ACC112 (cell line): ENCODE results near the gene USP17L18.
"Not testable (repeated sequence)": the region's sequence is repeated elsewhere in the genome, so short reads cannot be mapped to it uniquely, and the experiment has no call there.

Experiments
- H2AFZ ChIP-seq: fragments of 200-600 bp; sonication (generic); one replicate; pipeline ENCODE4 v1.6.0; 2017; ENCODE audit warnings: antibody characterized with exemption, low read length; ENCODE audit not compliant: unreplicated experiment
- H3K27ac ChIP-seq: fragments of 200-600 bp; sonication (generic); 2 replicates; pipeline ENCODE4 v1.5.1; 2014; ENCODE audit warnings: low read depth, mild to moderate bottlenecking, antibody characterized with exemption, low read length, moderate library complexity
- H3K27me3 ChIP-seq: fragments of 200-600 bp; sonication (generic); 2 replicates; pipeline ENCODE4 v1.6.1; 2014; ENCODE audit warnings: mild to moderate bottlenecking, antibody characterized with exemption, low read length, moderate library complexity, mixed read lengths; ENCODE audit not compliant: insufficient read depth
- H3K36me3 ChIP-seq: fragments of 200-600 bp; sonication (generic); 2 replicates; pipeline ENCODE4 v1.6.1; 2016; ENCODE audit warnings: mild to moderate bottlenecking, antibody characterized with exemption, low read length, moderate library complexity, mixed read lengths; ENCODE audit not compliant: insufficient read depth
- H3K4me1 ChIP-seq: fragments of 200-600 bp; sonication (generic); one replicate; pipeline ENCODE4 v1.6.1; 2016; ENCODE audit warnings: low read length, mixed read lengths; ENCODE audit not compliant: insufficient read depth, unreplicated experiment, control insufficient read depth
- H3K4me3 ChIP-seq: fragments of 200-600 bp; sonication (generic); 2 replicates; pipeline ENCODE4 v1.5.1; 2014; ENCODE audit warnings: mild to moderate bottlenecking, low read depth, low read length
- H3K79me2 ChIP-seq: fragments of 200-600 bp; sonication (generic); one replicate; pipeline ENCODE4 v1.6.0; 2016; ENCODE audit warnings: low read length; ENCODE audit not compliant: control insufficient read depth, unreplicated experiment, insufficient read depth

Gene USP17L18, protein sequence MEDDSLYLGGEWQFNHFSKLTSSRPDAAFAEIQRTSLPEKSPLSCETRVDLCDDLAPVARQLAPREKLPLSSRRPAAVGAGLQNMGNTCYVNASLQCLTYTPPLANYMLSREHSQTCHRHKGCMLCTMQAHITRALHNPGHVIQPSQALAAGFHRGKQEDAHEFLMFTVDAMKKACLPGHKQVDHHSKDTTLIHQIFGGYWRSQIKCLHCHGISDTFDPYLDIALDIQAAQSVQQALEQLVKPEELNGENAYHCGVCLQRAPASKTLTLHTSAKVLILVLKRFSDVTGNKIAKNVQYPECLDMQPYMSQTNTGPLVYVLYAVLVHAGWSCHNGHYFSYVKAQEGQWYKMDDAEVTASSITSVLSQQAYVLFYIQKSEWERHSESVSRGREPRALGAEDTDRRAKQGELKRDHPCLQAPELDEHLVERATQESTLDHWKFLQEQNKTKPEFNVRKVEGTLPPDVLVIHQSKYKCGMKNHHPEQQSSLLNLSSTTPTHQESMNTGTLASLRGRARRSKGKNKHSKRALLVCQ

GRCh38 chr4:9247953-9248680 is at the start of gene USP17L18:
Gene USP17L18 (plus strand): TSS chr4:9248630. CDS start chr4:9248630, 0 bp downstream.
- not testable (repeated sequence) for H3K36me3 ChIP-seq, H3K4me3 ChIP-seq, H3K4me1 ChIP-seq, H2AFZ ChIP-seq, H3K79me2 ChIP-seq, H3K27ac ChIP-seq, H3K27me3 ChIP-seq

DNA sequence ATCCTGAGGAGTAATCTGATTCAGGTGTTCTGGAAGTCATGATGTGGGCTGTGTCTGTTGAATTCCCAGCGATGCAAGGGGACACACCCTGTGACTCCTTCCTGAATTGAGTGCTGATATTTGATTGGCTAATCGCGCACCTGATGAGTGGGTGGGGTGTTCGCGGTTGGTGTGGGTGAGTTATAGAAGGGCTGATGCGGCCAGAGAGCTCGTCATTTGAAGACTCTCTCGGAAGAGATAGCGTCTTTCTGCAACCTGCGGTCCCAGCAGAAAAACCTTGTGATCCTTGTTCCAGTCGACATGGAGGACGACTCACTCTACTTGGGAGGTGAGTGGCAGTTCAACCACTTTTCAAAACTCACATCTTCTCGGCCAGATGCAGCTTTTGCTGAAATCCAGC is 38.1 kb upstream of the USP17L18 start, which contains the start of gene USP17L10:
TSS of gene USP17L10 (plus strand) at position 301 of the 400 bp plus-strand sequence. CDS start at position 301, 0 bp downstream.
- not testable (repeated sequence) for H3K4me3 ChIP-seq, H3K27ac ChIP-seq, H3K36me3 ChIP-seq, H3K79me2 ChIP-seq, H3K27me3 ChIP-seq, H3K4me1 ChIP-seq, H2AFZ ChIP-seq

DNA sequence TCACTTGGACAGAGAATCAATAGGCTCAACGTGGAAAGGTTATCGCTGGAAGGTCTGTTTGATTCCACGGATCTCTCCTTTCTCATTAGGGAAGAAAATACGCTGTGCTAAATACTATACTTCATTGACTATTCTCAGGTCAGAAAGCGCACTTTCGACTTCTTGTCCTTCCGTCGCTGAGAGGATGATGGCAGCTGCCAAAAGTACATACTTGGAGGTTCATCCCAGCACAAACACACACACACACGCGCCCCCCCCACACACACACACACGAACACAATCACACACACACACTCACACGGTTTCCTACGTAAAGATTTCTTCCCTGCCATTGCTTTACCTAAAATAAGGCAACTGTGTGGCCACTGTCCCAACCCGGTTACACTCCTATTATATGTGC is 33.7 kb upstream of the USP17L18 start:
- not testable (repeated sequence) for H2AFZ ChIP-seq, H3K27ac ChIP-seq, H3K79me2 ChIP-seq, H3K4me1 ChIP-seq, H3K4me3 ChIP-seq, H3K36me3 ChIP-seq, H3K27me3 ChIP-seq

- H3K4me1 ChIP-seq, H2AFZ ChIP-seq, H3K4me3 ChIP-seq, H3K27me3 ChIP-seq, H3K36me3 ChIP-seq, H3K27ac ChIP-seq, H3K79me2 ChIP-seq: not testable (repeated sequence)
Measured at GRCh38 chr4:9215105-9215504, 33.3 kb upstream of the USP17L18 start, which contains the start of gene USP17L11. Gene USP17L11 (plus strand): TSS chr4:9215405. CDS start chr4:9215405, 0 bp downstream.

- not testable (repeated sequence) for H3K27ac ChIP-seq, H3K36me3 ChIP-seq, H3K79me2 ChIP-seq, H3K4me3 ChIP-seq, H3K4me1 ChIP-seq, H3K27me3 ChIP-seq, H2AFZ ChIP-seq
Measured at GRCh38 chr4:9219852-9220251, 28.6 kb upstream of the USP17L18 start, which contains the start of gene USP17L12. Gene USP17L12 (plus strand): TSS chr4:9220152. CDS start chr4:9220152, 0 bp downstream.

DNA sequence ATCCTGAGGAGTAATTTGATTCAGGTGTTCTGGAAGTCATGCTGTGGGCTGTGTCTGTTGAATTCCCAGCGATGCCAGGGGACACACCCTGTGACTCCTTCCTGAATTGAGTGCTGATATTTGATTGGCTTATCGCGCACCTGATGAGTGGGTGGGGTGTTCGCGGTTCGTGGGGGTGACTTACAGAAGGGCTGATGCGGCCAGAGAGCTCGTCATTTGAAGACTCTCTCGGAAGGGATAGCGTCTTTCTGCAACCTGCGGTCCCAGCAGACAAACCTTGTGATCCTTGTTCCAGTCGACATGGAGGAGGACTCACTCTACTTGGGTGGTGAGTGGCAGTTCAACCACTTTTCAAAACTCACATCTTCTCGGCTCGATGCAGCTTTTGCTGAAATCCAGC is 23.8 kb upstream of the USP17L18 start, which contains the start of gene USP17L13:
TSS of gene USP17L13 (plus strand) at position 301 of the 400 bp plus-strand sequence. CDS start at position 301, 0 bp downstream.
- not testable (repeated sequence) for H3K36me3 ChIP-seq

DNA sequence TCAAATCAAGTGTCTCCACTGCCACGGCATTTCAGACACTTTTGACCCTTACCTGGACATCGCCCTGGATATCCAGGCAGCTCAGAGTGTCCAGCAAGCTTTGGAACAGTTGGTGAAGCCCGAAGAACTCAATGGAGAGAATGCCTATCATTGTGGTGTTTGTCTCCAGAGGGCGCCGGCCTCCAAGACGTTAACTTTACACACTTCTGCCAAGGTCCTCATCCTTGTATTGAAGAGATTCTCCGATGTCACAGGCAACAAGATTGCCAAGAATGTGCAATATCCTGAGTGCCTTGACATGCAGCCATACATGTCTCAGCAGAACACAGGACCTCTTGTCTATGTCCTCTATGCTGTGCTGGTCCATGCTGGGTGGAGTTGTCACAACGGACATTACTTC is 18.2 kb upstream of the USP17L18 start:
- not testable (repeated sequence) for H2AFZ ChIP-seq, H3K36me3 ChIP-seq, H3K79me2 ChIP-seq

More for the DNA sequence above, 23.8 kb upstream of the USP17L18 start, which contains the start of gene USP17L13:
- H2AFZ ChIP-seq, H3K79me2 ChIP-seq, H3K27ac ChIP-seq, H3K4me1 ChIP-seq, H3K27me3 ChIP-seq, H3K4me3 ChIP-seq: not testable (repeated sequence)

GRCh38 chr4:9234085-9234484 is 14.3 kb upstream of the USP17L18 start, which contains the start of gene USP17L15:
Gene USP17L15 (plus strand): TSS chr4:9234385. CDS start chr4:9234385, 0 bp downstream.
- not testable (repeated sequence) for H3K4me3 ChIP-seq, H3K4me1 ChIP-seq, H3K27me3 ChIP-seq, H2AFZ ChIP-seq, H3K27ac ChIP-seq, H3K79me2 ChIP-seq, H3K36me3 ChIP-seq

More for the DNA sequence above, 18.2 kb upstream of the USP17L18 start:
- H3K4me1 ChIP-seq, H3K27me3 ChIP-seq, H3K27ac ChIP-seq, H3K4me3 ChIP-seq: not testable (repeated sequence)

- H3K4me3 ChIP-seq, H3K79me2 ChIP-seq, H3K36me3 ChIP-seq, H2AFZ ChIP-seq, H3K4me1 ChIP-seq, H3K27ac ChIP-seq, H3K27me3 ChIP-seq: not testable (repeated sequence)
Measured at GRCh38 chr4:9238461-9238860, 10.0 kb upstream of the USP17L18 start.

DNA sequence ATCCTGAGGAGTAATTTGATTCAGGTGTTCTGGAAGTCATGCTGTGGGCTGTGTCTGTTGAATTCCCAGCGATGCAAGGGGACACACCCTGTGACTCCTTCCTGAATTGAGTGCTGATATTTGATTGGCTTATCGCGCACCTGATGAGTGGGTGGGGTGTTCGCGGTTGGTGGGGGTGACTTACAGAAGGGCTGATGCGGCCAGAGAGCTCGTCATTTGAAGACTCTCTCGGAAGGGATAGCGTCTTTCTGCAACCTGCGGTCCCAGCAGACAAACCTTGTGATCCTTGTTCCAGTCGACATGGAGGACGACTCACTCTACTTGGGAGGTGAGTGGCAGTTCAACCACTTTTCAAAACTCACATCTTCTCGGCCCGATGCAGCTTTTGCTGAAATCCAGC is 4.9 kb upstream of the USP17L18 start, which contains the start of gene USP17L17:
TSS of gene USP17L17 (plus strand) at position 301 of the 400 bp plus-strand sequence. CDS start at position 301, 0 bp downstream.
- not testable (repeated sequence) for H2AFZ ChIP-seq, H3K4me3 ChIP-seq, H3K27ac ChIP-seq, H3K27me3 ChIP-seq, H3K36me3 ChIP-seq, H3K79me2 ChIP-seq, H3K4me1 ChIP-seq
